VCaP (cell line): Measurements from ENCODE around the gene NRP2.

Experiments
- H3K27ac ChIP-seq: fragments of 450-650 bp; 2 replicates; pipeline ENCODE4 v1.5.1; 2017
- CTCF ChIP-seq: fragments of 450-650 bp; conservative IDR thresholded peaks from 2 replicates; pipeline ENCODE4 v1.5.1; 2017; ENCODE audit warnings: mild to moderate bottlenecking, moderate library complexity

NRP2 gene

GRCh38 chr2:205642599-205643356 is 39.5 kb upstream of the NRP2 start:
- H3K27ac ChIP-seq: no peak overlapping the region
- TF ChIP-seq CTCF: no peak

- H3K27ac ChIP-seq: no peak overlapping the region
- no peak for TF ChIP-seq CTCF
Measured at GRCh38 chr2:205643391-205643885, 38.9 kb upstream of the NRP2 start.

- no peak for TF ChIP-seq CTCF
- no peak overlapping the region for H3K27ac ChIP-seq
Measured at GRCh38 chr2:205644018-205644417, 38.3 kb upstream of the NRP2 start.

- H3K27ac ChIP-seq: no peak overlapping the region
- no peak for TF ChIP-seq CTCF
Measured at GRCh38 chr2:205646680-205647079, 35.6 kb upstream of the NRP2 start.

GRCh38 chr2:205650450-205650849 is 31.9 kb upstream of the NRP2 start:
- TF ChIP-seq CTCF: no peak
- H3K27ac ChIP-seq: no peak overlapping the region

- H3K27ac ChIP-seq: no peak overlapping the region
- no peak for TF ChIP-seq CTCF
Measured at GRCh38 chr2:205650931-205651330, 31.4 kb upstream of the NRP2 start.

GRCh38 chr2:205651719-205652118 is 30.6 kb upstream of the NRP2 start:
- no peak for TF ChIP-seq CTCF
- no peak overlapping the region for H3K27ac ChIP-seq
